SK-N-SH treated with all-trans-retinoic acid at 6 μM for 48 hours (cell line): ENCODE measurements around the gene AFAP1.
A peak's percentile ranks its signal among the peaks of the same experiment; 100 is the strongest.

Experiments
- ATAC-seq: fragments of 200-7000 bp; cut with Tn5 transposase; 3 replicates; pipeline ENCODE4 v1.9.1; 2020; ENCODE audit warnings: mild to moderate bottlenecking, moderate library complexity
- ARNTL ChIP-seq: fragments of 450-650 bp; formaldehyde crosslinking; IDR thresholded peaks from 2 replicates; pipeline ENCODE4 v1.5.0; 2020; ENCODE audit warnings: low read depth, mild to moderate bottlenecking, moderate library complexity, borderline replicate concordance
- BACH2 ChIP-seq: fragments of 250-450 bp; sonication (Bioruptor Pico); IDR thresholded peaks from 2 replicates; pipeline ENCODE4 v1.9.0; 2021; ENCODE audit warnings: mild to moderate bottlenecking, borderline replicate concordance
- CSDC2 ChIP-seq: fragments of 250-450 bp; sonication (Bioruptor Pico); IDR thresholded peaks from 2 replicates; pipeline ENCODE4 v1.5.0; 2020; ENCODE audit warnings: mild to moderate bottlenecking, moderate library complexity
- ESRRG ChIP-seq: fragments of 250-450 bp; sonication (Bioruptor Pico); IDR thresholded peaks from 2 replicates; pipeline ENCODE4 v1.6.1; 2021; ENCODE audit warnings: mild to moderate bottlenecking
- GLIS3 ChIP-seq: fragments of 250-450 bp; sonication (Bioruptor Pico); IDR thresholded peaks from 2 replicates; pipeline ENCODE4 v1.5.0; 2020; ENCODE audit warnings: mild to moderate bottlenecking, moderate library complexity
- ISL1 ChIP-seq: fragments of 250-450 bp; sonication (Bioruptor Pico); IDR thresholded peaks from 2 replicates; pipeline ENCODE4 v2.1.2; 2022; ENCODE audit warnings: mild to moderate bottlenecking, moderate library complexity
- OSR1 ChIP-seq: fragments of 250-450 bp; sonication (Bioruptor Pico); IDR thresholded peaks from 2 replicates; pipeline ENCODE4 v1.8.0; 2022; ENCODE audit warnings: moderate library complexity, mild to moderate bottlenecking, inconsistent platforms
- PATZ1 ChIP-seq: fragments of 250-450 bp; sonication (Bioruptor Pico); IDR thresholded peaks from 2 replicates; pipeline ENCODE4 v1.8.0; 2020; ENCODE audit warnings: mild to moderate bottlenecking, moderate library complexity, borderline replicate concordance
- POU6F1 ChIP-seq: fragments of 250-450 bp; sonication (Bioruptor Pico); IDR thresholded peaks from 2 replicates; pipeline ENCODE4 v1.8.0; 2021; ENCODE audit warnings: low read depth, mild to moderate bottlenecking, moderate library complexity, borderline replicate concordance
- PPARA ChIP-seq: fragments of 250-450 bp; sonication (Bioruptor Pico); IDR thresholded peaks from 2 replicates; pipeline ENCODE4 v1.5.0; 2020; ENCODE audit warnings: mild to moderate bottlenecking, borderline replicate concordance
- SNAI2 ChIP-seq: fragments of 250-450 bp; sonication (Bioruptor Pico); IDR thresholded peaks from 2 replicates; pipeline ENCODE4 v1.5.0; 2020; ENCODE audit warnings: mild to moderate bottlenecking, moderate library complexity
- TCF4 ChIP-seq: fragments of 250-450 bp; sonication (Bioruptor Pico); IDR thresholded peaks from 2 replicates; pipeline ENCODE4 v1.8.0; 2021; ENCODE audit warnings: mild to moderate bottlenecking, moderate library complexity, borderline replicate concordance
- TOX ChIP-seq: fragments of 250-450 bp; sonication (Bioruptor Pico); IDR thresholded peaks from 2 replicates; pipeline ENCODE4 v1.8.0; 2021; ENCODE audit warnings: mild to moderate bottlenecking, moderate library complexity, borderline replicate concordance
- TSHZ2 ChIP-seq: fragments of 250-450 bp; sonication (Bioruptor Pico); IDR thresholded peaks from 2 replicates; pipeline ENCODE4 v1.5.0; 2020; ENCODE audit warnings: mild to moderate bottlenecking, moderate library complexity
- ZC3H10 ChIP-seq: fragments of 250-450 bp; sonication (Bioruptor Pico); IDR thresholded peaks from 2 replicates; pipeline ENCODE4 v1.5.1; 2021; ENCODE audit warnings: mild to moderate bottlenecking, moderate library complexity
- ZFP3 ChIP-seq: fragments of 250-450 bp; sonication (Bioruptor Pico); IDR thresholded peaks from 2 replicates; pipeline ENCODE4 v1.5.0; 2020; ENCODE audit warnings: mild to moderate bottlenecking, moderate library complexity
- ZFP30 ChIP-seq: fragments of 450-650 bp; formaldehyde crosslinking; IDR thresholded peaks from 2 replicates; pipeline ENCODE4 v1.5.0; 2022; ENCODE audit warnings: mild to moderate bottlenecking, moderate library complexity
- ZNF70 ChIP-seq: fragments of 450-650 bp; formaldehyde crosslinking; IDR thresholded peaks from 2 replicates; pipeline ENCODE4 v1.5.0; 2020; ENCODE audit warnings: mild to moderate bottlenecking, moderate library complexity
- ZNF8 ChIP-seq: fragments of 450-650 bp; formaldehyde crosslinking; IDR thresholded peaks from 2 replicates; pipeline ENCODE4 v1.5.0; 2020; ENCODE audit warnings: mild to moderate bottlenecking, moderate library complexity
- TF ChIP-seq, protein P1 (sequence below): fragments of 250-450 bp; sonication (Bioruptor Pico); IDR thresholded peaks from 2 replicates; pipeline ENCODE4 v1.5.1; 2021; ENCODE audit warnings: mild to moderate bottlenecking, moderate library complexity
- TF ChIP-seq, protein P2 (sequence below): fragments of 250-450 bp; sonication (Bioruptor Pico); IDR thresholded peaks from 2 replicates; pipeline ENCODE4 v1.5.1; 2020; ENCODE audit warnings: low read depth, mild to moderate bottlenecking, moderate library complexity

The AFAP1 gene

GRCh38 chr4:7735961-7736360 lies 203.7 kb downstream of the AFAP1 start (continued):
- TF ChIP-seq ZFP30 (CRISPR knock-in tag), result no peak
- TF ChIP-seq, all 23 proteins: peak for 0

- TF ChIP-seq TCF4 (no peak), ZFP30 (CRISPR knock-in tag) (no peak), ZFP3 (CRISPR knock-in tag) (peak; percentile 97)
- no peak for ATAC-seq
These were observed 204.3 kb downstream of the AFAP1 start for GRCh38 chr4:7735395-7735794.

- no peak for TF ChIP-seq CSDC2 (CRISPR knock-in tag)
- TF ChIP-seq ARNTL (CRISPR knock-in tag), result no peak
- no peak for TF ChIP-seq ZNF8 (CRISPR knock-in tag)
- no peak for TF ChIP-seq PATZ1 (CRISPR knock-in tag)
- no peak for TF ChIP-seq SNAI2 (CRISPR knock-in tag)
- TF ChIP-seq, protein P1, sequence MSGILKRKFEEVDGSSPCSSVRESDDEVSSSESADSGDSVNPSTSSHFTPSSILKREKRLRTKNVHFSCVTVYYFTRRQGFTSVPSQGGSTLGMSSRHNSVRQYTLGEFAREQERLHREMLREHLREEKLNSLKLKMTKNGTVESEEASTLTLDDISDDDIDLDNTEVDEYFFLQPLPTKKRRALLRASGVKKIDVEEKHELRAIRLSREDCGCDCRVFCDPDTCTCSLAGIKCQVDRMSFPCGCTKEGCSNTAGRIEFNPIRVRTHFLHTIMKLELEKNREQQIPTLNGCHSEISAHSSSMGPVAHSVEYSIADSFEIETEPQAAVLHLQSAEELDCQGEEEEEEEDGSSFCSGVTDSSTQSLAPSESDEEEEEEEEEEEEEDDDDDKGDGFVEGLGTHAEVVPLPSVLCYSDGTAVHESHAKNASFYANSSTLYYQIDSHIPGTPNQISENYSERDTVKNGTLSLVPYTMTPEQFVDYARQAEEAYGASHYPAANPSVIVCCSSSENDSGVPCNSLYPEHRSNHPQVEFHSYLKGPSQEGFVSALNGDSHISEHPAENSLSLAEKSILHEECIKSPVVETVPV (CRISPR knock-in tag), result no peak
- no peak for TF ChIP-seq ZNF70 (CRISPR knock-in tag)
- TF ChIP-seq PPARA, result no peak
- no peak for TF ChIP-seq TSHZ2 (CRISPR knock-in tag)
- no peak for TF ChIP-seq ESRRG (CRISPR knock-in tag)
- TF ChIP-seq, protein P2, sequence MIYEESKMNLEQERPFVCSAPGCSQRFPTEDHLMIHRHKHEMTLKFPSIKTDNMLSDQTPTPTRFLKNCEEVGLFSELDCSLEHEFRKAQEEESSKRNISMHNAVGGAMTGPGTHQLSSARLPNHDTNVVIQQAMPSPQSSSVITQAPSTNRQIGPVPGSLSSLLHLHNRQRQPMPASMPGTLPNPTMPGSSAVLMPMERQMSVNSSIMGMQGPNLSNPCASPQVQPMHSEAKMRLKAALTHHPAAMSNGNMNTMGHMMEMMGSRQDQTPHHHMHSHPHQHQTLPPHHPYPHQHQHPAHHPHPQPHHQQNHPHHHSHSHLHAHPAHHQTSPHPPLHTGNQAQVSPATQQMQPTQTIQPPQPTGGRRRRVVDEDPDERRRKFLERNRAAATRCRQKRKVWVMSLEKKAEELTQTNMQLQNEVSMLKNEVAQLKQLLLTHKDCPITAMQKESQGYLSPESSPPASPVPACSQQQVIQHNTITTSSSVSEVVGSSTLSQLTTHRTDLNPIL (CRISPR knock-in tag), result no peak
- no peak for TF ChIP-seq BACH2 (CRISPR knock-in tag)
- no peak for TF ChIP-seq OSR1 (CRISPR knock-in tag)
- TF ChIP-seq TOX (CRISPR knock-in tag), result no peak
- TF ChIP-seq ZC3H10, result no peak
- TF ChIP-seq TCF4, result no peak
- ATAC-seq, result no peak
These were observed 204.9 kb downstream of the AFAP1 start for GRCh38 chr4:7734651-7735260.

DNA sequence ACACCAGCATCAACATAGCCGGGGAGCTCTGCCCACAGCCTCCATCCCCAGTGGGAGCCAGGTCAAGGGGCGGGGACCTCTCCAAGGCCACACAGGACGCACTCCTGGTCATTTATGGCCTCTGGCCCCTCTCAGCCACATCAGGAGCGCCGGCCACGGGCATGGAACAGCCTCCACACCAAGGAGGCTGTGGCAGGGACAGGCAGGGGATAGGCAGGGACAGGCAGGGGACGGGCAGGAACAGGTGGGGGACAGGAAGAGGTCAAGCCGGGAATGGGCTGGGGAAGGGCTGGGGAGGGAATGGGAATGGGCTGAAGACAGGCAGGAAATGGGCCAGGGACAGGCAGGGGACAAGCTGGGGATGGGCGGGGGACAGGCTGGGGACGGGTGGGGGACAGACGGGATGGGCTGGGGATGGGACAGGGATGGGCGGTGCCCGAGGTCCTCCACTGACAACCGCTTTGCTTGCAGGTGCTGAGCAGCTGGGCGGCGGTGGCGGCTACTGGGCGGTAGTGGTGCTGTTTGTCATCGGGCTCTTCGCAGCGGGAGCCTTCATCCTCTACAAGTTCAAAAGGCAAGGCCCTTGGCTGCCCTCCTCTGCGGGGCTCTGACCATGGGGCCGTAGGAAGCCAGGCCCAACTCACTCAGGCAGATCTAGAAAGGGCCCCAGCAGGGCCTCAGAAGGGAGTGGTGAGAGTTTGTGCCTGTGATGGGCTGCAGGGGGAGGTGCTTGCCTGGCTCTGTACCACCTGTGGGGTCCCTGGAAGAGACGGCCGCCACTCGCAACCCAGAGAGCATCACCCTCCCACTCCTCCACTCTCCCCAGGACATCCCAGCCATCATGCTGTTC lies 205.6 kb downstream of the AFAP1 start:
- ATAC-seq, result no peak
- TF ChIP-seq ZNF8 (CRISPR knock-in tag) (no peak), TSHZ2 (CRISPR knock-in tag) (no peak), TOX (CRISPR knock-in tag) (no peak), GLIS3 (CRISPR knock-in tag) (no peak), ISL1 (no peak), ESRRG (CRISPR knock-in tag) (no peak), POU6F1 (CRISPR knock-in tag) (no peak), BACH2 (CRISPR knock-in tag) (no peak), CSDC2 (CRISPR knock-in tag) (no peak), PATZ1 (CRISPR knock-in tag) (no peak), ZC3H10 (no peak)
